Smooth muscle cell (in vitro differentiated cells): ENCODE results near the gene EGLN1. TPM values are rescaled to one million over a fixed set of nuclear protein-coding genes. Genes with fewer than 3 reads are reported as not detected.

Experiments used
- DNase-seq: peaks from one replicate; lab custom pipeline; 2025; ENCODE audit not compliant: unreplicated experiment; lab: John Stamatoyannopoulos, UW
- H2AFZ ChIP-seq: fragments of 200-600 bp; sonication (generic); 2 replicates; pipeline ENCODE4 v1.6.0; 2016; ENCODE audit warnings: antibody characterized with exemption, low read depth, mild to moderate bottlenecking
- H3F3A ChIP-seq: fragments of 200-600 bp; sonication (generic); 2 replicates; pipeline ENCODE4 v1.6.0; 2017; ENCODE audit warnings: antibody characterized with exemption, low read depth
- H3K27ac ChIP-seq: fragments of 200-600 bp; sonication (generic); 2 replicates; pipeline ENCODE4 v1.5.1; 2016; ENCODE audit warnings: low read depth, mild to moderate bottlenecking
- H3K27me3 ChIP-seq: fragments of 200-600 bp; sonication (generic); 2 replicates; pipeline ENCODE4 v1.6.1; 2016; ENCODE audit warnings: low read depth, mild to moderate bottlenecking
- H3K36me3 ChIP-seq: fragments of 200-600 bp; sonication (generic); 2 replicates; pipeline ENCODE4 v1.5.1; 2016; ENCODE audit warnings: low read depth
- H3K4me1 ChIP-seq: fragments of 200-600 bp; sonication (generic); 2 replicates; pipeline ENCODE4 v1.5.1; 2016; ENCODE audit warnings: low read depth
- H3K4me2 ChIP-seq: fragments of 200-600 bp; sonication (generic); 2 replicates; pipeline ENCODE4 v1.6.0; 2016; ENCODE audit warnings: mild to moderate bottlenecking
- H3K4me3 ChIP-seq: fragments of 200-600 bp; sonication (generic); 2 replicates; pipeline ENCODE4 v1.5.1; 2016; ENCODE audit warnings: mild to moderate bottlenecking
- H3K79me2 ChIP-seq: fragments of 200-600 bp; sonication (generic); 2 replicates; pipeline ENCODE4 v1.6.0; 2016; ENCODE audit warnings: low read depth, mild to moderate bottlenecking
- H3K9ac ChIP-seq: fragments of 200-600 bp; sonication (generic); 2 replicates; pipeline ENCODE4 v1.6.0; 2016; ENCODE audit warnings: low read depth
- H3K9me3 ChIP-seq: fragments of 200-600 bp; sonication (generic); replicated peaks from 2 replicates; pipeline ENCODE4 v1.5.1; 2016; ENCODE audit warnings: low read depth
- H4K20me1 ChIP-seq: fragments of 200-600 bp; sonication (generic); 2 replicates; pipeline ENCODE4 v1.6.0; 2016; ENCODE audit warnings: low read depth
- CTCF ChIP-seq: fragments of 200-600 bp; sonication (generic); IDR thresholded peaks from 2 replicates; pipeline ENCODE4 v1.5.1; 2017; ENCODE audit warnings: borderline replicate concordance, mild to moderate bottlenecking, antibody characterized with exemption; ENCODE audit not compliant: insufficient read depth, poor library complexity, severe bottlenecking
- WGBS: methylation state at CpG from one replicate; pipeline ENCODE4 v1.1.7; 2016; ENCODE audit warnings: low lambda C conversion rate; 5-methylcytosine and 5-hydroxymethylcytosine counted together
- polyA plus RNA-seq: library from polyadenylated mRNA; unstranded; fragments of >200 nt; fragmentation: Nextera tagmentation; extraction: Ambion mirVana; gene quantifications from 2 replicates; pipeline ENCODE4 v1.2.1, GENCODE V29; 2016
- total RNA-seq: library from RNA; depleted of rRNA; stranded (reverse); fragments of >200 nt; gene quantifications from 2 replicates; pipeline ENCODE4 v1.2.3, GENCODE V29; 2014

Gene EGLN1
- total and polyA plus RNA-seq, 2 experiments from 2014 or later = 15.7 to 36.8 TPM

GRCh38 chr1:231357831-231358354 lies 64.2 kb downstream of the EGLN1 start:
- no peak overlapping the region for H3K4me3 ChIP-seq
- DNase-seq = no peak
- H3K4me1 ChIP-seq = no peaks in the 10 kb centered on the region
- no peaks in the 10 kb centered on the region for H3K9me3 ChIP-seq
- H3K36me3 ChIP-seq = no peaks in the 10 kb centered on the region
- WGBS = 24% methylated on average over 4 of the region's 4 CpGs
- TF ChIP-seq CTCF = peak; percentile 79
- peaks cover 16% of the 10 kb centered on the region for H3F3A ChIP-seq
- H3K79me2 ChIP-seq = no peaks in the 10 kb centered on the region
- no peaks in the 10 kb centered on the region for H3K27me3 ChIP-seq
- H4K20me1 ChIP-seq = peaks cover 12% of the 10 kb centered on the region
- no peak overlapping the region for H2AFZ ChIP-seq
- no peak overlapping the region for H3K9ac ChIP-seq
- H3K27ac ChIP-seq = peak overlapping the region; percentile 16
- H3K4me2 ChIP-seq = no peak overlapping the region

- Histone ChIP-seq H3K4me3 (no peak overlapping the region), H3K9me3 (no peaks in the 10 kb centered on the region), H4K20me1 (peaks cover 12% of the 10 kb centered on the region), H3K79me2 (no peaks in the 10 kb centered on the region), H3K4me1 (no peaks in the 10 kb centered on the region), H3K9ac (no peak overlapping the region), H3K27ac (no peak overlapping the region), H3K36me3 (no peaks in the 10 kb centered on the region), H3F3A (peaks cover 16% of the 10 kb centered on the region), H3K4me2 (no peak overlapping the region), H3K27me3 (no peaks in the 10 kb centered on the region), H2AFZ (no peak overlapping the region)
- no peak for DNase-seq
- WGBS = 86% methylated on average over 10 of the region's 10 CpGs
- no peak for TF ChIP-seq CTCF
These were observed 64.8 kb downstream of the EGLN1 start for GRCh38 chr1:231357187-231357772.

- no peak for TF ChIP-seq CTCF
- Histone ChIP-seq H3K27ac (peak overlapping the region; percentile 65), H3K9me3 (no peaks in the 10 kb centered on the region), H2AFZ (no peak overlapping the region), H3K9ac (peak overlapping the region; percentile 40), H3K4me2 (peak overlapping the region; percentile 33), H3K36me3 (peaks cover 10% of the 10 kb centered on the region), H3K27me3 (no peaks in the 10 kb centered on the region), H3K4me3 (no peak overlapping the region), H4K20me1 (peaks cover 12% of the 10 kb centered on the region), H3F3A (peaks cover 16% of the 10 kb centered on the region), H3K4me1 (no peaks in the 10 kb centered on the region), H3K79me2 (no peaks in the 10 kb centered on the region)
- no peak for DNase-seq
- 72% methylated on average over 3 of the region's 3 CpGs for WGBS
These were observed 66.9 kb downstream of the EGLN1 start for GRCh38 chr1:231355171-231355570.
